Measurements from ENCODE around the gene RERE.

RERE gene

DNA sequence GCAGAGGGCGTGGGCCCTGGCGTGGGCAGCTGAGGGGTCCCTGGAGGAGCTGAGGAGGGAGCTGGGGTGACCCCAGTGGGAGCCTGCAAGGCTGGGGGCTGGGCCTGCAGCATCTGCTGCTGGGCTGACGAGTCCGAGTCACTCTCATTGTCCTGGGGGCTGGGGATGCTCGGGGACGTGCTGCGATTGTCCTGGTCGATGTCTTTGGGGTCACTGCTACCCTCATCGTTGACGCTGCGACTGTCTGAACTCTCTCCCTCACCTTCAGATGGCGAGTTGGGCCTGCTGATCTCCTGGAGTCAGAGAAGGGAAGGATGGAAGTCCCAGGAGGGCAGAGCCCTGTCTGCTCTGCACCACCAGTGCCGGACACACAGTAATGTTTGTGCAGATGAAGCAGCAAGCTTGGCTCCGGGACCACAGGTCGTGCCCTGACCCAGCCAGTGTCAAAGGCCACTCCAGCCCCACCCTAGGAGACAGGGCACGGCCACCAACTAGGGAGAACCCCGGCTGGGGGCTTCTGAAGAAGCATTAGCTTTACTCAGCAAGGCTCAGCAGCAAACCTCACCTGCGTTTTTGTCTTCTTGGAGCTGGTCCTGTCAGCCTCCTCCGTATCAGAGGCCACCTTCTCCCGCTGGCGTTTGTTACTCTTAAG is 456.1 kb downstream of the RERE start:
- no peak for ATAC-seq (replicated peaks; ENCODE audit: extremely low read depth, poor library complexity, severe bottlenecking)
- H3K4me3 Mint-ChIP-seq: no peak overlapping the region

GRCh38 chr1:8360493-8361197 is 456.8 kb downstream of the RERE start:
- Mint-ChIP-seq H3K4me3 (no peak overlapping the region), H3K4me1 (peaks cover 6% of the 10 kb centered on the region), H3K27ac (ENCODE audit: low read depth) (no peak overlapping the region), H3K9me3 (no peaks in the 10 kb centered on the region), H3K36me3 (ENCODE audit: insufficient read depth) (peaks cover 40% of the 10 kb centered on the region), H3K27me3 (no peaks in the 10 kb centered on the region)
- ATAC-seq (replicated peaks; ENCODE audit: extremely low read depth, poor library complexity, severe bottlenecking): no peak
- DNase-seq (ENCODE audit: low spot score in 2 of 2): no peak

More for the DNA sequence above, 456.1 kb downstream of the RERE start:
- H3K9me3 Mint-ChIP-seq: no peaks in the 10 kb centered on the region
- peaks cover 7% of the 10 kb centered on the region for H3K4me1 Mint-ChIP-seq
- H3K36me3 Mint-ChIP-seq (ENCODE audit: insufficient read depth): peaks cover 42% of the 10 kb centered on the region
- no peak overlapping the region for H3K27ac Mint-ChIP-seq (ENCODE audit: low read depth)
- no peak for DNase-seq (ENCODE audit: low spot score in 2 of 2)
- no peaks in the 10 kb centered on the region for H3K27me3 Mint-ChIP-seq

DNA sequence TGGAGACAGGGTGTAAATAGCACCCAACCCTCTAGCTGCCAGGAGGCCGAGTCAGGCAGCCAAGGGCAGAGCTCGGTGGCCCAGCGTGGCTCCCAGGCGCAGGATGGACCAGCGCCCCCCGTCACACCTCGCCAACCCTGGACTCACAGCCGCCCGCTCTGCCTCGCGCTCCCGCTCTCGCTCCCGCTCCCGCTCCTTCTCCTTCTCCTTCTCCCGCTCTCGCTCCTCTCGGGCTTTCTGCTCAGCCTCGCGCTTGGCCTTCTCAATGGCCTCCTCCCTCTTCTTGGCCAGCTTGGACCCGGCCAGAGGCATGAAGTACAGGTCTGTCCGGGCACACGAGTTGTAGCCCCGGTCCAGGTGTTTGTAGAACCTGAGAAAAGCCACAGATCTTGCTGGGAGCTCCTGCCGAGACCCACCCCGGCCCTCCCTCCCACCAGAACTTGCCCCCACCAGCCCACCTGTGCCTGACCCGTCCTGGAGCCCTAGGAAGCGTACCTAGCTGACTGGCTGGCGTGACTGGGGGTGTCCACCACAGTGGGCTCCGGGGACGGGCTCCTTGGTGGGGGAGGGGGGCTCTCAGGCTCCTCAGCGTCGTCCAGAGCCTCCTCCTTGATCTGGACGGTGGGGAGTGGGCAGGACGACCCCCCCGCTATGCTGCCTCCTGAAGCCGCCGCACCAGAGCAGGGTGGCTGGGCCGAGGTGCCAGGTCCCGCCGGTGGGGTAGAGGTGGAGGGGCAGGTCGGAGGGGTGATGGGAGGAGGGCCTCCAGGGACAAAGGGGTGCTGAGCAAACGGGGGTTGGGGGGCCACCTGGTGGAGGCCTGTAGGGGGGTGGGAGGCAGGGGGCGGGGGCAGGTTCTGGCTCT is 457.6 kb downstream of the RERE start:
- H3K36me3 Mint-ChIP-seq (ENCODE audit: insufficient read depth): peaks cover 42% of the 10 kb centered on the region
- H3K27me3 Mint-ChIP-seq: no peaks in the 10 kb centered on the region
- H3K27ac Mint-ChIP-seq (ENCODE audit: low read depth): peak overlapping the region; percentile 92
- H3K4me3 Mint-ChIP-seq: no peak overlapping the region
- no peaks in the 10 kb centered on the region for H3K9me3 Mint-ChIP-seq
- no peak for DNase-seq (ENCODE audit: low spot score in 2 of 2)
- ATAC-seq (replicated peaks; ENCODE audit: extremely low read depth, poor library complexity, severe bottlenecking): no peak
- H3K4me1 Mint-ChIP-seq: peaks cover 6% of the 10 kb centered on the region

DNA sequence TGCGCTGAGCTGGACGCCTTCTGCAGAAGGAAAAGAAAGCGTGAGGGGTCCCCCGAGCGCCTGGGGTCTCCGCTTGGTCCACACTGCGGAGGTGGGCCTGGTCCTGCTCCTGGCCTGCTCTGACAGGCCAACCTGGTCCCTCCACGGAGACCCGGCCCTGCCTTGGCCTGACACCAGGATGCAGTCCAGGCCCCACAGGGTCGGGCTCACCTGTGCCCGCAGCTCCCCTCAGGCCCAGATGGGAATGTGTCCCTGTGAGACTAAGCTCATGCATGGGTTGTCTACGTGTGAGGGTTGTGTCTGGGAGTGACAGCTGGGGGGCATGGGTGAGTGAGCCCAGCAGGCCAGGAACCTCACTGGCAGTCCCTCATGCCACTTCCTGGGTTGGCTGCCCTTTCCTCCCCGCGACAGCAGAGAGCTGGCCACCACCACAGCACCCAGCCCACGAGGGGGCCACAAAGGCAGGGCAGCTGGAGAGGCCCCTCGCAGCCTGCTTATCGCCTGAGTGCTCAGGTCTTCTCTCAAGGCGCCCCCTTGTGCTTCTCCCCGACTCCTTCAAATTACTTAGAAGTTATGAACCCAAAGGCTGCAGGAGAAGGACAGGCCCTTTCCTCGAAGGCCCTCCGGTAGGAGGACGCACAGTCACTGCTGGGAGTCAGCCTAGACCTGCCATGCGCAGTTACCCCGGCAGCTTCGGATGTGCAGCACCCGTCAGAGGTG is 458.4 kb downstream of the RERE start:
- peak overlapping the region; percentile 92 for H3K27ac Mint-ChIP-seq (ENCODE audit: low read depth)
- H3K36me3 Mint-ChIP-seq (ENCODE audit: insufficient read depth): peaks cover 44% of the 10 kb centered on the region
- no peak for ATAC-seq (replicated peaks; ENCODE audit: extremely low read depth, poor library complexity, severe bottlenecking)

GRCh38 chr1:8358241-8358896 is 459.1 kb downstream of the RERE start:
- DNase-seq (ENCODE audit: low spot score in 2 of 2): no peak
- Mint-ChIP-seq H3K36me3 (ENCODE audit: insufficient read depth) (peaks cover 41% of the 10 kb centered on the region), H3K27me3 (no peaks in the 10 kb centered on the region)

More for the DNA sequence above, 458.4 kb downstream of the RERE start:
- no peaks in the 10 kb centered on the region for H3K9me3 Mint-ChIP-seq
- H3K27me3 Mint-ChIP-seq: no peaks in the 10 kb centered on the region
- no peak for DNase-seq (ENCODE audit: low spot score in 2 of 2)
- H3K4me1 Mint-ChIP-seq: peaks cover 6% of the 10 kb centered on the region
- no peak overlapping the region for H3K4me3 Mint-ChIP-seq

DNA sequence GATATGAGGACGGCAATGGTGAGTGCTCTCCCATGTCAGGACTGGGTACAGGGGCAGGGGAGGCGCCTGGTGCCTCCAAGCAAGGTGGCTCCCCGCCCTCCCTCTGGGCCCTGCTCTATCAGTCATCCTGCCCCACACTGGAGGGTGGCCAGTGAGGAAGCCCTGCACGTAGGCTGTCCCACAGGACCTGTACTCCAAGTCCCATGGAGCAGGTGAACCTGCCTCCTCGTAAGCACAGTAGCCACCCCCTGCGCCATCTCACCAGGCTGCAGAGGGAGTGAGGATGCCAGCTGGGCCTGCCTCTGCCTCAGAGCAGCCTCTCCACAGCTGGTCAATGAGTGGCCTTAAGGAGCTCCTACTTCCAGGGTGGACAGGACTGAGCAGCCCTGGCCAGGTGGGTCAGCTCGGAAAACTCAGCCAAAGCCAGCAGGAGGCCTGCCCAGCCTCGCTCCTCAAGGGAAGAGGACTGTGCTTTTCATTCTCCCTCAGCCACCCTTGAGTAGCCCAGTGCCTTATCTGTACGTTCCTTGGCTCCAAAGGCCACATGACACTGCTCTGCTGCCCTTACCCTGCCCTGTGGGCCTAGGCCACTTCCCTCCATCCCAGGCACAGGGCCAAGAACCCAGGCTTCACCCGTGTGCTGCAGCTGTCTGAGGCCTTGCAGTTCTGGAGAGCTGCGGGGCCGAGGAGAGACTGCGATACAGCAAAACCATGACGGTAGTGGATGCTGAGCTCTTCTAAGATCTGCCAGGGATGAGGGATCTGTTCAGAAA is 459.9 kb downstream of the RERE start:
- DNase-seq (ENCODE audit: low spot score in 2 of 2) (no peak), ATAC-seq (replicated peaks; ENCODE audit: extremely low read depth, poor library complexity, severe bottlenecking) (no peak)
- Mint-ChIP-seq H3K4me3 (no peak overlapping the region), H3K27ac (ENCODE audit: low read depth) (peak overlapping the region; percentile 54), H3K27me3 (no peaks in the 10 kb centered on the region), H3K9me3 (no peaks in the 10 kb centered on the region), H3K36me3 (ENCODE audit: insufficient read depth) (peaks cover 42% of the 10 kb centered on the region), H3K4me1 (peaks cover 12% of the 10 kb centered on the region)

More at GRCh38 chr1:8358241-8358896, 459.1 kb downstream of the RERE start:
- Mint-ChIP-seq H3K4me1 (peaks cover 6% of the 10 kb centered on the region), H3K4me3 (no peak overlapping the region), H3K27ac (ENCODE audit: low read depth) (peak overlapping the region; percentile 13), H3K9me3 (no peaks in the 10 kb centered on the region)
- no peak for ATAC-seq (replicated peaks; ENCODE audit: extremely low read depth, poor library complexity, severe bottlenecking)

GRCh38 chr1:8356256-8357209 is 460.9 kb downstream of the RERE start:
- DNase-seq (ENCODE audit: low spot score in 2 of 2) (no peak), ATAC-seq (replicated peaks; ENCODE audit: extremely low read depth, poor library complexity, severe bottlenecking) (no peak)
- Mint-ChIP-seq H3K36me3 (ENCODE audit: insufficient read depth) (peaks cover 44% of the 10 kb centered on the region), H3K27me3 (no peaks in the 10 kb centered on the region), H3K9me3 (no peaks in the 10 kb centered on the region), H3K27ac (ENCODE audit: low read depth) (peak overlapping the region; percentile 54), H3K4me1 (peaks cover 14% of the 10 kb centered on the region), H3K4me3 (no peak overlapping the region)

DNA sequence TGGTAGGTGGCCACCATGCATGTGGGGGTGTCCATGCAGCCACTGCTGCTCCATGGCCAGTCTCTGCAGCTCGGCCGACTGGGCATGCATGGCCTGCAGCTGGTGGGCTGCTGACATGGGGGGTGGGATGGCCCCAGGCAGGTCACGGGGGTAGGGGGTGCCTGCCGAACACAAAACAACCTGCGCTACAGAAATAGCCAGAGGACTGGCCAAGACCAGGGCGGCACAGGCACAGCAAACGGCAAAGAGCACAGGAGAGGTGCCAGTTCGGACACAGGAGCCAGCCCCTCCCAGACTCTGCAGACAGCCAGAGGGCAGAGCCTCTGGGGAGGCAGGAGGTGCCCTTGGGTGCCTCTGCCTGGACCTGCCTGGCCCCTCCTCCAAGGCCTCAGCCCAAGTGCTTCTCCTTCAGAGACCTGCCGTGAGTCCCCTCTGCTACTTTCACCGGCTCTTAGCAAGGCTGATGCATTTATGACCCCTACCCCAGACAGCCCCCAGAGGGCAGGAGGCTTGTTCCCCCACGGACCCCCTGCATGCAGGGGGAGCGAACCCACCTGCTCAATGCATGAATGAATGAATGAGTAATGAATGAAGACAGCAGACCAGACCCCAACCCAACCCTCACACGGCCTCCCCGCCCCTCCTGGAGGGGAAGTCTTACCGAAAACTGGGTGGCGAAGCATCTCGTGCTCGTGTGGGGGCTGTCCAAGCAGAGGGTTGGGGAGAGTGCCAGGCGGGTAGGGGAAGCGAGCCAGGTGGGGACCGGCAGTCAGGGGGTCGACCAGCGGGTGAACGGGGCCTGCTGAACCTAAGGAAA is 461.8 kb downstream of the RERE start:
- Mint-ChIP-seq H3K4me3 (no peak overlapping the region), H3K27ac (ENCODE audit: low read depth) (no peak overlapping the region), H3K36me3 (ENCODE audit: insufficient read depth) (peaks cover 47% of the 10 kb centered on the region), H3K9me3 (no peaks in the 10 kb centered on the region), H3K27me3 (no peaks in the 10 kb centered on the region), H3K4me1 (peaks cover 14% of the 10 kb centered on the region)
- ATAC-seq (replicated peaks; ENCODE audit: extremely low read depth, poor library complexity, severe bottlenecking): no peak
- DNase-seq (ENCODE audit: low spot score in 2 of 2): no peak

DNA sequence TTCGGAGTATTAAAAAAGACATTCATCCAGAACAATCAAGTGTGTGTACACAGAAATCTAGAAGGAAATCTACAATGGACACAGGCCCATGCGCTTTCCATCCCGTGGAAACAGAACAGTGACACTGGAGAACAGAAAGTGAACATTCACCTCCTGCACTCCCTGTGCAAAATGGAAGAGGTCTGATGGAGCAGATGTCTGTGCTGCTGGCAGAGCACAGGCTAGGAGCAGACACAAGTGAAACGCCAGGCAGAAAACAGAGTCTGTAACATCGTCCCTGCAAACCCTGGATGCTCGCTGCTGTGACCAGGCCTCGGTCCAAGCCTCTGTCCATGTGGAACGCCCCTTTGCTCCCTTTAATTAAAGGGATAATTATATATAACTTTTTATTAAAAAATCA is 463.4 kb downstream of the RERE start:
- no peaks in the 10 kb centered on the region for H3K9me3 Mint-ChIP-seq
- peaks cover 45% of the 10 kb centered on the region for H3K36me3 Mint-ChIP-seq (ENCODE audit: insufficient read depth)
- no peak overlapping the region for H3K27ac Mint-ChIP-seq (ENCODE audit: low read depth)
- no peak for DNase-seq (ENCODE audit: low spot score in 2 of 2)
- ATAC-seq (replicated peaks; ENCODE audit: extremely low read depth, poor library complexity, severe bottlenecking): no peak
- H3K4me3 Mint-ChIP-seq: no peak overlapping the region
- H3K4me1 Mint-ChIP-seq: peaks cover 15% of the 10 kb centered on the region
- H3K27me3 Mint-ChIP-seq: no peaks in the 10 kb centered on the region

All from central memory CD8-positive, alpha-beta T cell (primary cell).